HG03097 (cell line): ENCODE data around the gene CERKL.

Experiments
- ATAC-seq: cut with Tn5 transposase; IDR thresholded peaks from one replicate; pipeline ENCODE4 v1.9.1; 2021; ENCODE audit not compliant: unreplicated experiment, low FRiP score

The CERKL gene

GRCh38 chr2:181526014-181526413 is 130.9 kb downstream of the CERKL start:
- ATAC-seq, result no peak

GRCh38 chr2:181523756-181524155 is 133.1 kb downstream of the CERKL start:
- ATAC-seq, result no peak

- ATAC-seq, result no peak
These were observed 136.7 kb downstream of the CERKL start for GRCh38 chr2:181520253-181520652.

- no peak for ATAC-seq
These were observed 139.1 kb downstream of the CERKL start for GRCh38 chr2:181517685-181518301.

- no peak for ATAC-seq
These were observed 139.9 kb downstream of the CERKL start for GRCh38 chr2:181516992-181517391.

GRCh38 chr2:181515719-181516118 is 141.2 kb downstream of the CERKL start:
- no peak for ATAC-seq

GRCh38 chr2:181500201-181500600 is 156.7 kb downstream of the CERKL start:
- no peak for ATAC-seq

GRCh38 chr2:181499231-181499630 is 157.7 kb downstream of the CERKL start:
- no peak for ATAC-seq
